Adipocyte (in vitro differentiated cells): ENCODE data around the gene CABP4.

Source experiments
- DNase-seq: peaks from one replicate; pipeline ENCODE4 v3.0.0-alpha.2; 2015; ENCODE audit warnings: low read depth
- H3K27me3 ChIP-seq: replicated peaks from 2 replicates; pipeline ENCODE4 v1.7.0; 2013; ENCODE audit warnings: mild to moderate bottlenecking, low read length, moderate library complexity; ENCODE audit not compliant: control insufficient read depth, insufficient read depth
- H3K36me3 ChIP-seq: 2 replicates; pipeline ENCODE4 v1.7.0; 2013; ENCODE audit warnings: low read length, mild to moderate bottlenecking, moderate library complexity; ENCODE audit not compliant: control insufficient read depth, insufficient read depth, severe bottlenecking
- H3K4me1 ChIP-seq: 2 replicates; pipeline ENCODE4 v1.7.0; 2013; ENCODE audit warnings: mild to moderate bottlenecking, low read length, moderate library complexity; ENCODE audit not compliant: control insufficient read depth, insufficient read depth
- H3K4me3 ChIP-seq: 2 replicates; pipeline ENCODE4 v1.7.0; 2013; ENCODE audit warnings: mild to moderate bottlenecking, low read length, moderate library complexity
- H3K9ac ChIP-seq: 2 replicates; pipeline ENCODE4 v1.7.0; 2013; ENCODE audit warnings: mild to moderate bottlenecking, low read length, moderate library complexity
- H3K9me3 ChIP-seq: 2 replicates; pipeline ENCODE4 v1.7.0; 2013; ENCODE audit warnings: mild to moderate bottlenecking, low read length, moderate library complexity; ENCODE audit not compliant: control insufficient read depth

Gene CABP4

DNA sequence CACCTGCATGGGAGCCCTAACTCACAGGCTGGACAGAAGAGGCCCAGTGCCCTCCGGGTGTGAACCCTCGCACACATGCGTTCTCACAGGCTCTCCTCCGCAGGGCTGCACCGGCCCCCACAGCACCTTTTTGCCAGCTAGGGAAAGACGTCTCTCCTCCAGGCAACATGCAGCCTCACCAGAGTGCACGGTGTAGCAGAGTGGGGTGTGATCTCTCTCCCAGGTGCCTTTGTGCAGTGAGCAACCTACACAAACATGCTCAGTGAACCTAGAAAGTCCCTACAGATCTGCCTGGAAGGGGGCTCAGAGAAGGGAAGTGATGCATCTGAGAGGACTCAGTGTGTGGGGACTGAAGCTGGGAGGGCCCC lies 43.4 kb upstream of the CABP4 start:
- Histone ChIP-seq H3K9me3 (no peaks in the 10 kb centered on the region), H3K27me3 (peaks cover 73% of the 10 kb centered on the region), H3K9ac (no peak overlapping the region), H3K4me1 (no peaks in the 10 kb centered on the region), H3K4me3 (no peak overlapping the region), H3K36me3 (no peaks in the 10 kb centered on the region)
- no peak for DNase-seq

DNA sequence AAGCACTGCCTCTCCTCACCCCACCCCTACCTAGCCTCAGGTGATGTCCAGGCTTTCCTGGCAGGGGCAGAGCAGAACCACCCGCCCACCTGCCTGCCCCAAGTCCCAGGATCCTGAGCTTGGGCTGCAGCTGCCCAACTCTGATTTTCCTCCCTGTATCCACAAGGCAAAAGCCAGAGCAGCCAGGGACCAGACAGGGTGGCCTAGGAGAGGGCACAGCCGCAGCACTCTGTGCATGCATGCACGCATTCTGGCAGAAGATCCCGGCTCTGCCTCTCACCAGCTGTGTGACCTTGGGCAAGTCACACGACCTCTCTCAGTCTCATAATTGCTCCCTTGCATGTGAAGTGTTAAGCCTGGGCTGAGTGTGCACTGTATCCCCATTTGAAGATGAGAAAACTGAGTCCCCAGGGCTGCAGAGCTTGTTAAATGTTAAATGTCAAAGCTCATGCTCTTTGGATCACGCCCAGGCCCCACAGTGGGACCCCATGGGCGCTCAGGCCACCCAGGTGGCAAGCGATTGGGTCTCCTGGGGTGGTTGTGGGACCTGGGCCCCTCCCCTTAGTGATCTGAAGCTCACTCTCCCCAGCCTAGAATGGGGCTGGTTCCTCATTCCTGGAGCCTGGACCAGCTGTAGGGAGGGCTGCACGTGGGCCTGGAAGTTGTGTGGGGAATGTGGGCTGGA lies 42.5 kb upstream of the CABP4 start:
- H3K27me3 ChIP-seq = peaks cover 64% of the 10 kb centered on the region
- no peaks in the 10 kb centered on the region for H3K36me3 ChIP-seq
- DNase-seq = no peak
- no peak overlapping the region for H3K9ac ChIP-seq
- H3K9me3 ChIP-seq = no peaks in the 10 kb centered on the region
- no peaks in the 10 kb centered on the region for H3K4me1 ChIP-seq
- H3K4me3 ChIP-seq = no peak overlapping the region

DNA sequence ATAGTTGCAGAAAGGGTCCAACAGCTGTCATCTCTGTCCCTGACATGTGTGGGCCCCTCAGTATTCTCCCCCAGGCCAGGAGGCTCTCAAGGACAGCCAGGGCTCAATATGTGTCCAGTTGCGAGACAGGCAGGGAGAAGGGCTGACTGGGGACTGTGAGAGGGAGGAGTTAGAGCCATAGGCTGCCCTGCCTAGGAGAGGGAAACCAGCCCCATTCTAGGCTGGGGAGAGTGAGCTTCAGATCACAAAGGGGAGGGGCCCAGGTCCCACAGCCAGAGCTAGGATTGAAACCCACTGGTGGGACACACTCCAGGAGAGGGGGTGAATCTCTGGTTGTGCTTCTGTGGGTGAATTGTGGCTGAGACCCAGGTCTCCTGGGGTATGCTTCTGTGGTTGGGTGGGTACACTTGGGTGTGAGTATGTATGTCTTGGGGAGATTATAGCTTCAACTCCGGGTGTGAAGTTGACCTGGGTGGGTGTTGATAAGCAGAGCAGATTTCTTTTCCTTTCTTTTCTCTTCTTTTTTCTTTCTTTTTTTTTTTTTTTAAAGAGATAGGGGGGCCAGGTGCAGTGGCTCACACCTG lies 41.8 kb upstream of the CABP4 start:
- Histone ChIP-seq H3K4me3 (no peak overlapping the region), H3K36me3 (no peaks in the 10 kb centered on the region), H3K4me1 (no peaks in the 10 kb centered on the region), H3K9ac (no peak overlapping the region), H3K27me3 (peaks cover 58% of the 10 kb centered on the region), H3K9me3 (no peaks in the 10 kb centered on the region)
- DNase-seq = no peak

DNA sequence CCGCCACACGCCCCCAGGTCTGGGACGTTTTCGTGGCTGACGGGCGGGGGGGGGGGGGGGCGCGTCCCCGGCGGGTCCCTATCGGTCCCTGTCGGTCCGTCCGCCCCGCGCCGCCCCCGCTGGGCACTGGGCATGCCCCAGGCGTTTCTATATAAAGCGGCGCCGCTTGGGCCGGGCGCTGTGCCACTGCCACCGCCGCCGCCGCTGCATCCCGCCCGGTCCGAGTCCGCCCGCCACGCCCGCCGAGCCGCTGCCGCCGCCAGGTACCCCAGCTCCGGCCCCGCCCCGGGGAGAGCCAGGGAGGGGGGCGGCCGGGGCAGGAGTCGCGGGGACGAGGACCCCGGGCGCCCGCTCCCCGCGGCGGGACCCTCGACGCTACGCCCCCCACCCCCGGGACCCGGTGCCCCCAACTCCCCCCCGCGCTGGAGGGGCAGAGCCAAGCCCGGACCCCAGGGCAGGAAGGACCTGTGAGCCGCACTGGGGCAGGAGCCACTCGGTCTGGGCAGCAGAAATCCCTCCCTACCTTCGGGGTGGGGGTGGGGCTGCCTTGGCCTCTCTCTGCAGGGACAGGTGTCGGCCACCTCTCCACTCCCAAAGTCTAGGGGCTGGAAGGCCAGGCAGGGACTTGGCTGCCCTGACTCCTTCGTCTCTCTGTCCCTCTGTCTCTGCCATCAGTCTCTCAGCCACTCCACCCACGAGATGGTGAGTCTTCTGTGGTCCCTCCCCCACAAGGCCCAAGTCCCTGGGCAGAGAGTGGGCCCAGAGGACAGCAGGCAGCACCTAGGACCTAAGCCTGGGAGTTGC lies 39.5 kb upstream of the CABP4 start, which contains the start of gene CARNS1:
CARNS1 (plus strand) TSS at position 178 of the 804 bp plus-strand sequence; CDS start at position 700, 522 bp downstream.
- H3K27me3 ChIP-seq = peaks cover 36% of the 10 kb centered on the region
- H3K9ac ChIP-seq = no peak within 1 kb of the TSS
- H3K4me1 ChIP-seq = peaks cover 4% of the 10 kb centered on the region
- H3K9me3 ChIP-seq = no peaks in the 10 kb centered on the region
- peak; percentile 33 for DNase-seq
- H3K4me3 ChIP-seq = no peak within 1 kb of the TSS
- no peaks in the 10 kb centered on the region for H3K36me3 ChIP-seq

DNA sequence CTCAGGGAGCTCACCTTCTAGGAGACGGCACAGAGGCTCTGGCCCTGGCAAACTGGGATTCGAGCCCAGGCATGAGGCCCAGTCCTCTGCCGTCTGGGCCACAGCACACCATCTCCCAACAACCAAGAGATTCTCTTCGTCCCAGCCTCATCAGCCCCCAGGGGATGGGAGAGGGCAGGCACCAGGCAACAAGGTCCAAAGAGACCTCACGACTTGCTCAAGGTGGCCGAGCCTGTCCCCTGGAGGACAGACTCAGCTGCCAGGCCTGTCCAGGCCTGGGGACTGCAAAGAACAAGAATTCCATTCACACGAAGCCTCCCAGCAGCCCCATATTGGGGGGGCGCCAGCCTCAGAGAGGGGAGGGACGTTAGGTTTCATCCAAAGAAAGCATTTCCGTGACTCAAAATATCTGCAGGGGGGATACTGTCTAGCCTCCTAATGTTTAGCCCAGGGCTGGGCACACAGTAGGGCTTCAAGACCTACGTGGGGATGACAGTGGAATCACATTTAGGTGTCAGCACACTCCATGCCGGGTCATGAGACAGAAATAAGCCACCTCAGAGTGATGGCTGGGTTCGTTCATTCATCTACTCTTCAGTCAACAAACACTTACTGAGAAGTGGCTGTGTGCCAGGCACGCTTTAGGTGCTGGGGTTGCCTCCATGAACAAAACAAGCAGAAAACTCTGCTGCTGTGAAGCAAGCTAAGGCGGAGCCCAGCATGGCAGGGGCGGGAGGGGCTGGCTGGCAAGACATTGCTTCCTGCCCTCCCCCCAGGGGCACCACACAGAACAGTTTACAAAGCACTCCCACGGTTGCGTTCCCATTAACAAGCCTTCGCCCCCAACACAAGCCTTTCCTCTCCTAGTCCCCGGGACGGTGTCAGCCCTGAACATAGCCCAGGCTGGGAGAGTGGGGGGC lies 38.5 kb upstream of the CABP4 start:
- Histone ChIP-seq H3K4me1 (peaks cover 4% of the 10 kb centered on the region), H3K36me3 (no peaks in the 10 kb centered on the region), H3K4me3 (no peak overlapping the region), H3K9me3 (no peaks in the 10 kb centered on the region), H3K9ac (no peak overlapping the region), H3K27me3 (peaks cover 26% of the 10 kb centered on the region)
- DNase-seq = no peak

DNA sequence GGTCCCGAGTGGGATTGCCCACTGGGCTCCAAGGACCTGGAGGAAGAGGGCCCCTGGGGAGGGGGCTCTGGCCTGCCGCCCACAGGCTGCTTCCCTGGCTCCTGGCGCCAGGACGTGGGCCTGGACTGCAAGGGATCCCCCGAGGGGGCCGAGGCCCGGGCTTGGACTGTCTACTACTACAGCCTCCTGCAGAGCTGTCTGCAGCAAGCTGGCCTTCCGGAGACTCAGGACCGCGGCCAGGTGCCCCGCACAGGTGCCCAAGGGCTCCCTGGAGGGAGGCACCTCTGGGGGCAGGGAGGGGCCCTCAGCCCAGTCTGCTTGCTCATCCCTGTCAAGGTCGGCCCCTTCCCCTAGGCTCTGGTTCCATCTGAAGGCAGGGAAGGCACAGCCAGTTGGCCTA lies 37.7 kb upstream of the CABP4 start:
- DNase-seq = no peak
- H3K4me1 ChIP-seq = peaks cover 4% of the 10 kb centered on the region
- H3K4me3 ChIP-seq = no peak overlapping the region
- H3K36me3 ChIP-seq = no peaks in the 10 kb centered on the region
- H3K9ac ChIP-seq = no peak overlapping the region
- peaks cover 19% of the 10 kb centered on the region for H3K27me3 ChIP-seq
- H3K9me3 ChIP-seq = no peaks in the 10 kb centered on the region

DNA sequence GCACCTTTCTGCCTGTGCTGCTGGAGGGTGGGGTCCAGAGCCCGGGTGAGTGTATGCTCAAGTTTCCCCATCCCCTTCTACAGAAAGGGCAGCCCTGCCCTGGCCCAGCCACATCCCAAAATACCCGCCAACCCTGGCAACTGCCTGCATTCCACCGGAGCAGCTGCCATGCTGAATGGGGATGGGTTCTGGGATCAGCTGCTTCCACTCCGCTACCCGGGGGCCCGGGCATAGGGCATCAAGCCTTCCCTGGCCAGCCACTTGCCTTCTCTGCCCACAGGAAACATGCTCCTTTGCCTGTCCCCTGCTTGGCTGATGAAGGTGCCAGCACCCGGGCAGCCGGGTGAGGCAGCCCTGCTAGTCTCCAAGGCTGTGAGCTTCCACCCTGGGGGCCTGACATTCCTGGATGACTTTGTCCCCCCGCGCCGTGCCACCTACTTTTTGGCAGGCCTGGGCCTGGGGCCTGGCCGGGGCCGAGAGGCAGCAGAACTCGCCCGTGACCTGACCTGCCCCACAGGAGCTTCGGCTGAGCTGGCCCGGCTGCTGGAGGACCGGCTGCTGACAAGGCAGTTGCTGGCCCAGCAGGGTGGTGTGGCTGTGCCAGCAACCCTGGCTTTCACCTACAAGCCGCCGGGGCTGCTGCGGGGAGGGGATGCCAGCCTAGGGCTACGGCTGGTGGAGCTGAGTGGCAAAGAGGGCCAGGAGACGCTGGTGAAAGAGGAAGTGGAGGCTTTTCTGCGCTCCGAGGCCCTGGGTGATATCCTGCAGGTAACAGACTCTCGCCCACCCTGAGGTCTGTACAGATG lies 36.5 kb upstream of the CABP4 start:
- no peak overlapping the region for H3K9ac ChIP-seq
- peaks cover 4% of the 10 kb centered on the region for H3K4me1 ChIP-seq
- no peak overlapping the region for H3K4me3 ChIP-seq
- H3K27me3 ChIP-seq = peaks cover 7% of the 10 kb centered on the region
- no peak for DNase-seq
- H3K9me3 ChIP-seq = no peaks in the 10 kb centered on the region
- H3K36me3 ChIP-seq = no peaks in the 10 kb centered on the region

DNA sequence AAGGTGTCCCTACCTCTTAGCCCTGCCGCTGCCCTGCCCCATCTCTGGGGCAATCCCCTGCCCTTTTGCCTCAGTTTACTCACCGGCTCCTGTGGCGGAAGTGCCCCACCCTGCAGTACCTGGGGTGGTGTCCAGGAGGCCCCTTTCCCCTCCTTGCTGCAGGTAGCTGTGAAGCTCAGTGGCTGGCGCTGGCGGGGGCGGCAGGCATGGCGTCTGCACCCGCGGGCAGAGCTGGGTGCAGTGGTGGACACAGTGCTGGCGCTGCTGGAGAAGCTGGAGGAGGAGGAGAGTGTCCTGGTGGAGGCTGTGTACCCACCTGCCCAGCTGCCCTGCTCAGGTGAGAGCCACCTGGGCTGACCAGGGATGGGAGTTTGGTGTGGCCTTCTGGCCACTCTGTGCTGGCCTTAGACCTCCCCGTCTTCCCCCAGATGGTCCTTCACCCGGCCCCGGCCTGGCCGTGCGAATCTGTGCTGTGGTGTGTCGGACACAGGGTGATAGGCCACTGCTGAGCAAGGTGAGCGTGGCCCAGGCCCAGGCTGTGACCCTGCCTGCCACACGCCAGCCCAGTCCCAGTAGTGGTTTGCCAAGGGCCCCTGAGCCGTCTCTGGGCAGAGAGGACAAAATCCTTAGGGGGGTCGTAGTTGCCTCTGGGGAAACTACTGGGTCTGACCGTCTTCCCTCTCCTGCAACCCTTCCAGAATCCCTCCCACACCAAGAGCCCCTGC lies 35.7 kb upstream of the CABP4 start:
- no peak for DNase-seq
- Histone ChIP-seq H3K4me3 (no peak overlapping the region), H3K9ac (no peak overlapping the region), H3K36me3 (no peaks in the 10 kb centered on the region), H3K4me1 (peaks cover 4% of the 10 kb centered on the region), H3K9me3 (no peaks in the 10 kb centered on the region), H3K27me3 (peaks cover 7% of the 10 kb centered on the region)

DNA sequence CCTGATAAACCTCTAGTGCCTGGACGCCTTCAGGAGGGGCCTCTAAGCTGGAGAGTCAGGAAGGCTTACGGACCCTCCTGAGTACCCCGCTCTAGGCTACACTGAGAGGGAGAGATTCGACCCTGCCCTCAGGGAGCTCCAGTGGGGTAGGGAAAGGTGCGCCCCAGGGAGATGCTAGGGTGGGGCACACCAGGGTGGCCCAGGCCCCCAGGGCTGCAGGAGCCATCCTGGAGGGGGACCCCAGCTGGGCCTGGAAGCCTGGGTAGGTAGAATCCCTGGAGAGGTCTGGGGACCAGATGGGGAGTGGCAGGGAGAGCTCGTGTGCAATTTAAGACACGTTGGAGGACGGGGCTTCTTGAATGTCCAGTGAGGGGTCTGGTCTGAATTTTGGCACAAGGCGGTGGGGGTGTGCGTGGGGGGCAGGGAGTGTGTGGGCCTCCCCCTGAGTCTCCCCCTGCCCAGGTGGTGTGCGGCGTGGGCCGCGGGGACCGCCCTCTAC lies 35.0 kb upstream of the CABP4 start:
- peaks cover 4% of the 10 kb centered on the region for H3K4me1 ChIP-seq
- H3K4me3 ChIP-seq = peak overlapping the region; percentile 80
- H3K9ac ChIP-seq = peak overlapping the region; percentile 83
- H3K36me3 ChIP-seq = no peaks in the 10 kb centered on the region
- H3K9me3 ChIP-seq = no peaks in the 10 kb centered on the region
- peaks cover under 1% of the 10 kb centered on the region for H3K27me3 ChIP-seq
- DNase-seq = no peak
